Measurements from ENCODE around the gene AICDA. TPM values are rescaled to one million over a fixed set of nuclear protein-coding genes. Genes with fewer than 3 reads are reported as not detected.
A peak's percentile ranks its signal among the peaks of the same experiment; 100 is the strongest.
"Not testable (repeated sequence)": the region's sequence is repeated elsewhere in the genome, so short reads cannot be mapped to it uniquely, and the experiment has no call there.

Gene AICDA
- total RNA-seq, 1 experiment from 2014 or later, result 0.22 TPM

GRCh38 chr12:8635342-8636006 is 22.8 kb upstream of the AICDA start:
- H2AFZ ChIP-seq (ENCODE audit: low read length); H3K14ac ChIP-seq (ENCODE audit: insufficient read depth, low read length); H2AK5ac ChIP-seq (ENCODE audit: insufficient read length, low read length); H3K79me1 ChIP-seq (ENCODE audit: insufficient read depth, low read depth, low read length, poor library complexity, severe bottlenecking); H3T11ph ChIP-seq (ENCODE audit: low read length); H2BK120ac ChIP-seq (ENCODE audit: low read depth, low read length, poor library complexity, severe bottlenecking); H3K23me2 ChIP-seq (ENCODE audit: insufficient read length, low read depth, low read length, poor library complexity, severe bottlenecking); H3K27ac ChIP-seq (ENCODE audit: insufficient read length, low read depth, low read length); H3K4me2 ChIP-seq (ENCODE audit: insufficient read depth, insufficient read length, low read length); H3K56ac ChIP-seq (ENCODE audit: insufficient read length, low read depth, low read length); H2BK15ac ChIP-seq (ENCODE audit: low read depth, low read length); H2BK5ac ChIP-seq (ENCODE audit: insufficient read length, low read length); H2BK20ac ChIP-seq (ENCODE audit: low read depth, low read length, poor library complexity, severe bottlenecking); H3K4ac ChIP-seq (ENCODE audit: low read depth, low read length); H4K91ac ChIP-seq (ENCODE audit: insufficient read length, low read depth, low read length); H3K18ac ChIP-seq (ENCODE audit: insufficient read length, low read depth, low read length); H4K20me1 ChIP-seq (ENCODE audit: control insufficient read depth, insufficient read depth, insufficient read length); H2BK12ac ChIP-seq (ENCODE audit: insufficient read length, low read depth, low read length); H3K27me3 Mint-ChIP-seq (ENCODE audit: low read depth); H4K5ac ChIP-seq (ENCODE audit: insufficient read length, low read depth, low read length); H3K9me3 ChIP-seq (ENCODE audit: control insufficient read depth, low read depth, low read length); H3K79me2 ChIP-seq (ENCODE audit: insufficient read depth, low read length); H3K27me3 ChIP-seq (ENCODE audit: insufficient read depth, low read length); H4K8ac ChIP-seq (replicated peaks; ENCODE audit: insufficient read length, low read depth, low read length); H3K23ac ChIP-seq (ENCODE audit: insufficient read length, low read depth, low read length); H3K9ac ChIP-seq (ENCODE audit: extremely low read depth, insufficient read length, low read length): not testable (repeated sequence)
- H3K27ac Mint-ChIP-seq, result peak overlapping the region; percentile 60 to 98 (median 97); a peak in 5 of 7 replicates
- DNase-seq, result peak; percentile 74
- no CpG with 5 or more reads among the region's 9 CpGs for WGBS (ENCODE audit: extremely low coverage, insufficient read length, low lambda C conversion rate)
- peaks cover 2 to 13% (median 9%) of the 10 kb centered on the region in 3 experiments; a peak in 5 of 7 replicates for H3K36me3 Mint-ChIP-seq (ENCODE audit: insufficient read depth in 1 of 3, low read depth in 3 of 3)
- peaks cover 15% of the 10 kb centered on the region for H3K4me1 ChIP-seq (ENCODE audit: insufficient read depth, low read length)
- peaks cover 51 to 55% of the 10 kb centered on the region in 2 experiments for H3K4me1 Mint-ChIP-seq
- peak overlapping the region in 1 of 2 experiments; percentile 28; a peak in 3 of 5 replicates for H3K4me3 Mint-ChIP-seq
- peaks cover 6 to 13% of the 10 kb centered on the region in 2 experiments; a peak in 4 of 5 replicates for H3K9me3 Mint-ChIP-seq

Measured in H9 (cell line).